Esophagus squamous epithelium (tissue), 4 donors: Measurements from ENCODE around the gene CAPN12.

Experiments
- CTCF ChIP-seq, 6 experiments: fragments of 450-650 bp in 4 of 6; fragments of 200-600 bp in 2 of 6; sonication (generic) in 2 of 6; IDR thresholded peaks; one replicate each; pipeline ENCODE4 v1.5.1; 2016 to 2019; ENCODE audit warnings: antibody characterized with exemption in 6 of 6, mild to moderate bottlenecking in 4 of 6, moderate library complexity in 4 of 6
- POLR2A ChIP-seq, 4 donors: fragments of 450-650 bp; IDR thresholded peaks; one replicate each; pipeline ENCODE4 v1.6.1; 2017; ENCODE audit warnings: antibody characterized with exemption in 4 of 4, mild to moderate bottlenecking in 4 of 4, moderate library complexity in 3 of 4

GRCh38 chr19:38699647-38700349, 44.5 kb downstream of the CAPN12 start:
- TF ChIP-seq CTCF (IDR thresholded peaks at IDR 0.05) (no peak), POLR2A (IDR thresholded peaks at IDR 0.05) (no peak)
